Glomerular endothelial cell (primary cell): ENCODE measurements around the gene OR1E1. TPM values are rescaled to one million over a fixed set of nuclear protein-coding genes. Genes with fewer than 3 reads are reported as not detected.
"Not testable (repeated sequence)": the region's sequence is repeated elsewhere in the genome, so short reads cannot be mapped to it uniquely, and the experiment has no call there.

Source experiments
- DNase-seq: peaks from one replicate; pipeline ENCODE4 v3.0.0-alpha.2; 2011; ENCODE audit warnings: low read depth, low spot score; ENCODE audit errors: extremely low read depth
- total RNA-seq: library from RNA; depleted of rRNA; stranded (reverse); fragments of >200 nt; gene quantifications from 2 replicates; pipeline ENCODE4 v1.2.3, GENCODE V29; 2015

OR1E1 gene
- not detected in 2 replicates for total RNA-seq

GRCh38 chr17:3398310-3398709 is at the start of gene OR1E1:
Gene OR1E1 (minus strand): TSS chr17:3398410. CDS start chr17:3398410, 0 bp downstream.
- no peak for DNase-seq

- DNase-seq, result no peak
These were observed 49.4 kb upstream of the OR1E1 start for GRCh38 chr17:3447625-3448024.

GRCh38 chr17:3440451-3440850 is 42.2 kb upstream of the OR1E1 start:
- DNase-seq, result no peak

- DNase-seq, result no peak
These were observed 40.2 kb upstream of the OR1E1 start for GRCh38 chr17:3438368-3438767.

- no peak for DNase-seq
These were observed 35.5 kb upstream of the OR1E1 start, which contains the start of gene OR1E2 for GRCh38 chr17:3433741-3434140. Gene OR1E2 (minus strand): TSS chr17:3433841. CDS start chr17:3433841, 0 bp downstream.

- DNase-seq, result not testable (repeated sequence)
These were observed 35.0 kb upstream of the OR1E1 start for GRCh38 chr17:3433215-3433614.

- no peak for DNase-seq
These were observed 20.0 kb upstream of the OR1E1 start for GRCh38 chr17:3418222-3418621.

- no peak for DNase-seq
These were observed 17.4 kb upstream of the OR1E1 start for GRCh38 chr17:3415610-3416009.

GRCh38 chr17:3412216-3412615 is 14.0 kb upstream of the OR1E1 start:
- not testable (repeated sequence) for DNase-seq

GRCh38 chr17:3411070-3411469 is 12.9 kb upstream of the OR1E1 start, which contains the start of gene OR3A3:
Gene OR3A3 (plus strand): TSS chr17:3411370.
- no peak for DNase-seq

- DNase-seq, result not testable (repeated sequence)
These were observed 5.6 kb upstream of the OR1E1 start for GRCh38 chr17:3403856-3404255.

GRCh38 chr17:3401786-3402185 is 3.6 kb upstream of the OR1E1 start:
- DNase-seq, result no peak

- DNase-seq, result no peak
These were observed 1.8 kb upstream of the OR1E1 start for GRCh38 chr17:3400055-3400454.

GRCh38 chr17:3397801-3398200 is 409 bp downstream of the OR1E1 start:
- not testable (repeated sequence) for DNase-seq

GRCh38 chr17:3389791-3390190 is 8.4 kb downstream of the OR1E1 start:
- DNase-seq, result no peak

- no peak for DNase-seq
These were observed 12.1 kb downstream of the OR1E1 start, which contains the start of gene OR3A2 for GRCh38 chr17:3385869-3386816. Gene OR3A2 (minus strand): TSS chr17:3386308.

GRCh38 chr17:3381957-3382356 is 16.3 kb downstream of the OR1E1 start:
- no peak for DNase-seq

- no peak for DNase-seq
These were observed 19.9 kb downstream of the OR1E1 start for GRCh38 chr17:3378321-3378720.

- not testable (repeated sequence) for DNase-seq
These were observed 27.0 kb downstream of the OR1E1 start for GRCh38 chr17:3371167-3371566.
